HG02973 (cell line): ENCODE results near the gene SLAMF1.
A peak's percentile ranks its signal among the peaks of the same experiment; 100 is the strongest.
"Not testable (repeated sequence)": the region's sequence is repeated elsewhere in the genome, so short reads cannot be mapped to it uniquely, and the experiment has no call there.

Experiments used
- ATAC-seq: cut with Tn5 transposase; IDR thresholded peaks from one replicate; pipeline ENCODE4 v1.9.1; 2021; ENCODE audit warnings: moderate library complexity; ENCODE audit not compliant: unreplicated experiment

SLAMF1 gene

GRCh38 chr1:160646711-160647328 lies at the start of gene SLAMF1:
Gene SLAMF1, minus strand, starts transcription at chr1:160647044. Its CDS starts 99 bp downstream, at chr1:160646945.
- peak; percentile 43 for ATAC-seq

- ATAC-seq = not testable (repeated sequence)
These were observed 45.5 kb upstream of the SLAMF1 start for GRCh38 chr1:160692390-160692789.

- ATAC-seq = no peak
These were observed 38.4 kb upstream of the SLAMF1 start for GRCh38 chr1:160685266-160685665.

GRCh38 chr1:160682983-160683865 lies 36.4 kb upstream of the SLAMF1 start:
- ATAC-seq = no peak

GRCh38 chr1:160681891-160682140 lies 35.0 kb upstream of the SLAMF1 start:
- no peak for ATAC-seq

GRCh38 chr1:160681066-160681890 lies 34.4 kb upstream of the SLAMF1 start:
- ATAC-seq = peak; percentile 47

GRCh38 chr1:160680399-160680798 lies 33.6 kb upstream of the SLAMF1 start:
- ATAC-seq = no peak

- no peak for ATAC-seq
These were observed 33.0 kb upstream of the SLAMF1 start for GRCh38 chr1:160679893-160680292.

- ATAC-seq = no peak
These were observed 30.2 kb upstream of the SLAMF1 start for GRCh38 chr1:160676869-160677597.

GRCh38 chr1:160675641-160676410 lies 29.0 kb upstream of the SLAMF1 start:
- peak; percentile 67 for ATAC-seq

- ATAC-seq = no peak
These were observed 27.6 kb upstream of the SLAMF1 start for GRCh38 chr1:160674415-160674814.

GRCh38 chr1:160672789-160673695 lies 26.2 kb upstream of the SLAMF1 start:
- ATAC-seq = no peak

GRCh38 chr1:160671603-160672517 lies 25.0 kb upstream of the SLAMF1 start:
- ATAC-seq = no peak

GRCh38 chr1:160670701-160671100 lies 23.9 kb upstream of the SLAMF1 start:
- no peak for ATAC-seq

GRCh38 chr1:160669802-160670201 lies 23.0 kb upstream of the SLAMF1 start:
- no peak for ATAC-seq

GRCh38 chr1:160669276-160669675 lies 22.4 kb upstream of the SLAMF1 start:
- ATAC-seq = no peak

GRCh38 chr1:160667896-160668295 lies 21.1 kb upstream of the SLAMF1 start:
- no peak for ATAC-seq

- no peak for ATAC-seq
These were observed 19.2 kb upstream of the SLAMF1 start for GRCh38 chr1:160666079-160666442.
